Calu3 (cell line): ENCODE results near the gene TPST1. TPM values are rescaled to one million over a fixed set of nuclear protein-coding genes. Genes with fewer than 3 reads are reported as not detected.

ENCODE experiments used
- BruUV-seq: library from RNA; stranded (reverse); fragments of 400-500 nt; replicated peaks from 2 replicates; lab custom pipeline; 2021; lab: Mats Ljungman, UMichigan
- CTCF ChIA-PET: fragments of 300-600 bp; sonication (Branson Sonifier 250); formaldehyde crosslinking; loops from one replicate; lab custom pipeline; 2022; ENCODE audit warnings: antibody characterized with exemption; lab: Charles Lee
- DNase-seq: peaks from one replicate; pipeline ENCODE4 v3.0.0; 2022
- H3K27ac Mint-ChIP-seq: one replicate; pipeline ENCODE4 v1.8.0; 2022; ENCODE audit warnings: mixed read lengths; ENCODE audit not compliant: unreplicated experiment
- H3K27me3 Mint-ChIP-seq: one replicate; pipeline ENCODE4 v1.8.0; 2022; ENCODE audit warnings: mixed read lengths; ENCODE audit not compliant: unreplicated experiment
- H3K36me3 Mint-ChIP-seq: one replicate; pipeline ENCODE4 v1.8.0; 2022; ENCODE audit warnings: mild to moderate bottlenecking, moderate library complexity, mixed read lengths; ENCODE audit not compliant: insufficient read depth, unreplicated experiment
- H3K4me1 Mint-ChIP-seq: one replicate; pipeline ENCODE4 v1.8.0; 2022; ENCODE audit warnings: mild to moderate bottlenecking, low read depth, mixed read lengths; ENCODE audit not compliant: unreplicated experiment
- H3K4me3 Mint-ChIP-seq: one replicate; pipeline ENCODE4 v1.8.0; 2022; ENCODE audit warnings: mild to moderate bottlenecking, low read depth, moderate library complexity, mixed read lengths; ENCODE audit not compliant: unreplicated experiment
- H3K9me3 Mint-ChIP-seq: one replicate; pipeline ENCODE4 v1.8.0; 2022; ENCODE audit warnings: low read depth, mixed read lengths; ENCODE audit not compliant: unreplicated experiment
- CTCF ChIP-seq: fragments of 200-600 bp; IDR thresholded peaks from one replicate; pipeline ENCODE4 v1.8.0; 2022; ENCODE audit warnings: antibody characterized with exemption; ENCODE audit not compliant: unreplicated experiment
- intact Hi-C: fragments of 100-400 bp; cut with micrococcal nuclease; formaldehyde crosslinking; loops from one replicate; pipeline ENCODE4 v1.10.0; 2022; ENCODE audit not compliant: unreplicated experiment
- total RNA-seq: library from RNA; stranded (reverse); gene quantifications from 2 replicates; pipeline ENCODE4 v1.2.3, GENCODE V29; 2022

The TPST1 gene
- total RNA-seq, 1 experiment from 2014 or later: 11.4 TPM

- no peak for TF ChIP-seq CTCF
- no TSS peak for BruUV-seq
- Mint-ChIP-seq H3K9me3 (no peaks in the 10 kb centered on the region), H3K4me3 (no peak overlapping the region), H3K36me3 (no peaks in the 10 kb centered on the region), H3K27ac (no peak overlapping the region), H3K27me3 (no peaks in the 10 kb centered on the region), H3K4me1 (peaks cover 24% of the 10 kb centered on the region)
- intact Hi-C loops: no loop called here
- CTCF ChIA-PET: interaction anchor here (0.5 to 0.6 kb wide), 2 partner anchors 19 to 26 kb away, joined by 3 to 5 read pairs; no protein-coding TSS in a partner anchor
- DNase-seq: no peak
These were observed 33.0 kb downstream of the TPST1 start for GRCh38 chr7:66237906-66238772.

GRCh38 chr7:66238773-66239466 lies 33.8 kb downstream of the TPST1 start:
- H3K9me3 Mint-ChIP-seq: no peaks in the 10 kb centered on the region
- intact Hi-C loops: no loop called here
- TF ChIP-seq CTCF: no peak
- no TSS peak for BruUV-seq
- peaks cover 24% of the 10 kb centered on the region for H3K4me1 Mint-ChIP-seq
- no peak overlapping the region for H3K4me3 Mint-ChIP-seq
- DNase-seq: no peak
- no peak overlapping the region for H3K27ac Mint-ChIP-seq
- CTCF ChIA-PET: interaction anchor here (0.5 to 0.6 kb wide), 2 partner anchors 20 to 25 kb away, joined by 3 to 5 read pairs; no protein-coding TSS in a partner anchor
- no peaks in the 10 kb centered on the region for H3K27me3 Mint-ChIP-seq
- no peaks in the 10 kb centered on the region for H3K36me3 Mint-ChIP-seq

- TF ChIP-seq CTCF: no peak
- peaks cover 26% of the 10 kb centered on the region for H3K4me1 Mint-ChIP-seq
- H3K36me3 Mint-ChIP-seq: no peaks in the 10 kb centered on the region
- H3K4me3 Mint-ChIP-seq: no peak overlapping the region
- CTCF ChIA-PET: no interaction called here
- no peaks in the 10 kb centered on the region for H3K9me3 Mint-ChIP-seq
- H3K27me3 Mint-ChIP-seq: no peaks in the 10 kb centered on the region
- BruUV-seq: no TSS peak
- H3K27ac Mint-ChIP-seq: no peak overlapping the region
- intact Hi-C loops: no loop called here
- no peak for DNase-seq
These were observed 34.3 kb downstream of the TPST1 start for GRCh38 chr7:66239467-66239856.

GRCh38 chr7:66245008-66245407 lies 39.9 kb downstream of the TPST1 start:
- DNase-seq: no peak
- TF ChIP-seq CTCF: no peak
- peaks cover 13% of the 10 kb centered on the region for H3K4me1 Mint-ChIP-seq
- intact Hi-C loops: no loop called here
- no peak overlapping the region for H3K4me3 Mint-ChIP-seq
- no TSS peak for BruUV-seq
- H3K36me3 Mint-ChIP-seq: no peaks in the 10 kb centered on the region
- H3K9me3 Mint-ChIP-seq: no peaks in the 10 kb centered on the region
- H3K27me3 Mint-ChIP-seq: no peaks in the 10 kb centered on the region
- CTCF ChIA-PET: interaction anchor here (0.6 kb wide), 1 partner anchor 121 kb away, joined by 8 read pairs; no protein-coding TSS in a partner anchor
- no peak overlapping the region for H3K27ac Mint-ChIP-seq
